ENCODE measurements around the gene ASIC4. TPM values are rescaled to one million over a fixed set of nuclear protein-coding genes. Genes with fewer than 3 reads are reported as not detected.

ASIC4 gene
- polyA plus RNA-seq, 3 donors from 2014 or later = not detected

DNA sequence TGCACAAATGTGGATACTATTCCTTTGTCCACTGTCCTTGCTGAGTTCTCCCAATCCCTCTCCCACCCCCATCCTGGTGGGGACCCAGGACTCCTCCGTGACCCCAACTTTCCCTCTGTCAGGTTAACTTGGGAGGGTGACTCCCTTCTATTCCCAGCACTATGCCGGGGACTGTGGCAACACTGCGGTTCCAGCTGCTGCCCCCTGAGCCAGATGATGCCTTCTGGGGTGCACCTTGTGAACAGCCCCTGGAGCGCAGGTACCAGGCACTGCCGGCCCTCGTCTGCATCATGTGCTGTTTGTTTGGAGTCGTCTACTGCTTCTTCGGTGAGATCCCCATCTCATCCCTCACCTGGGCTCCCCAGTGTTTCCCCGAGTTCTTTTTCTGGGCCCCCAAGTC is 30.3 kb downstream of the ASIC4 start:
- no peaks in the 10 kb centered on the region for H3K36me3 Mint-ChIP-seq
- no peaks in the 10 kb centered on the region for H3K9me3 Mint-ChIP-seq
- peak overlapping the region; percentile 72 to 87 (median 82) for H3K4me3 Mint-ChIP-seq
- peaks cover 26 to 30% of the 10 kb centered on the region in 2 donors for H3K4me1 Mint-ChIP-seq
- peaks cover 5 to 12% (median 7%) of the 10 kb centered on the region in 3 donors for H3K27me3 Mint-ChIP-seq (ENCODE audit: low read depth in 3 of 3)
- H3K27ac Mint-ChIP-seq = peak overlapping the region; percentile 49 to 86 (median 58)
- DNase-seq = no peak

DNA sequence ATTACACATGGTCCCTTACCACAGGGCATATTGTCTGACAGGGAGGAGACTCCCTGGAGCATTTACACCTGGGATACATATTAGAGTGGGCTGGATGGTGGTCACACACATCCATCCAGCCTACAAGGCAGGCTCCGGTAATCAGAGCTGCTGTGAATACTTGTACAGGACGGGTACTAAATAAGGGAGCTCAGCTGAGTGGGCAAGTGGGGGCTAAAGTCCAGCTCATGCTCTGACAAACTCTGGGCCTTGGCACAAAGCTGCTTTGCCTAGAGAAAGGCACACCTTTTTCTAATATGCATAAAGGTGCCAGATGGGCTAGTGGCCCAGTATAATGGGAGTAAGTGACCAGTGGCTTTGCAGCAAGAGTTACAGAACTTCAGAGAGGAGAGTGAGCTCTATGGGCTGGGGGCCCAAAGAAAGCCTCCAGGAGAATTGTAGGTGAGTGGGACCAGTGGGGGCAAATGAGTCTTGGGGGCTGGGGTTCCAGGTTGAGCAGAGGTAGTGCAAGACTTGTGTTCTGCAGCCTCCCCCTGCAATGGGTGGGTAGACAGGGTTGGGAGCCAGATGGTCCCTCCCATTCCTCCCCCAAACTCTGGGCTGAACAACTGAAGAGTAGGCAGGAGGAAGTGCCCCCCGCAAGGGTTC is 31.1 kb downstream of the ASIC4 start:
- Mint-ChIP-seq H3K4me1 (peaks cover 26 to 30% of the 10 kb centered on the region in 2 donors), H3K4me3 (peak overlapping the region in 1 of 5 donors; percentile 79), H3K9me3 (no peaks in the 10 kb centered on the region), H3K27ac (peak overlapping the region in 2 of 6 donors; percentile 7 to 46), H3K27me3 (ENCODE audit: low read depth in 3 of 3) (peaks cover 5 to 12% (median 7%) of the 10 kb centered on the region in 3 donors), H3K36me3 (no peaks in the 10 kb centered on the region)
- DNase-seq = no peak

DNA sequence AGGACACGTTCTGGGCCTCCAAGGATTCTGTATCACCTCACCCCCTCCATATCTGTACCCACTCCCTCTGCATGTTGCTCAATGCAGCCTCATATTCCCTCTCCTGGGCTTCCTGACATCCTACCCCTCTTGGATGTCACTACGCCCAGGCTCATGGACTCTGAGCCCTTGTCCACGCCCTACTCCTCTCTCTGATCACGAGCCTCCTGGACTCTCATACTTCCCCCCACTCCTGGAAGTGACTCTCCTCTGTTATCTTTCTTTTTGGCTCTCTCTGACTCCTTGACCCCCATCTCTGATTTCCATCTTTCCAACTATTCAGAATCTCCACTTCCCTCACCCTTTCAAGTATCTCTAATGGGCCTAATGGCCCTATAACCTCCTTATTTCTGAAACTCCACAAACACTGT is 31.7 kb downstream of the ASIC4 start:
- H3K27ac Mint-ChIP-seq = no peak overlapping the region

DNA sequence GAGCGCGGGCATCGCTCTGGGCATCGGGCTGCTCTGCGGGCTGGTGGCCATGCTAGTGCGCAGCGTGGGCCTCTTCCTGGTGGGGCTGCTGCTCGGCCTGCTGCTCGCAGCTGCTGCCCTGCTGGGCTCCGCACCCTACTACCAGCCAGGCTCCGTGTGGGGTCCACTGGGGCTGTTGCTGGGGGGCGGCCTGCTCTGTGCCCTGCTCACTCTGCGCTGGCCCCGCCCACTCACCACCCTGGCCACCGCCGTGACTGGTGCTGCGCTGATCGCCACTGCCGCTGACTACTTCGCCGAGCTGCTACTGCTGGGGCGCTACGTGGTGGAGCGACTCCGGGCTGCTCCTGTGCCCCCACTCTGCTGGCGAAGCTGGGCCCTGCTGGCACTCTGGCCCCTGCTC is 33.3 kb downstream of the ASIC4 start:
- Mint-ChIP-seq H3K4me3 (no peak overlapping the region), H3K4me1 (peaks cover 12 to 20% of the 10 kb centered on the region in 2 donors), H3K36me3 (no peaks in the 10 kb centered on the region), H3K27ac (no peak overlapping the region), H3K9me3 (peaks cover 0 to 1% (median 0%) of the 10 kb centered on the region in 6 donors), H3K27me3 (ENCODE audit: low read depth in 3 of 3) (peaks cover 6 to 12% (median 12%) of the 10 kb centered on the region in 3 donors)
- no peak for DNase-seq

More for the DNA sequence above, 31.7 kb downstream of the ASIC4 start:
- Mint-ChIP-seq H3K4me1 (peaks cover 25 to 32% of the 10 kb centered on the region in 2 donors), H3K4me3 (peak overlapping the region in 3 of 5 donors; percentile 0 to 19 (median 18)), H3K36me3 (no peaks in the 10 kb centered on the region), H3K27me3 (ENCODE audit: low read depth in 3 of 3) (peaks cover 7 to 12% (median 7%) of the 10 kb centered on the region in 3 donors), H3K9me3 (no peaks in the 10 kb centered on the region)
- DNase-seq = no peak

DNA sequence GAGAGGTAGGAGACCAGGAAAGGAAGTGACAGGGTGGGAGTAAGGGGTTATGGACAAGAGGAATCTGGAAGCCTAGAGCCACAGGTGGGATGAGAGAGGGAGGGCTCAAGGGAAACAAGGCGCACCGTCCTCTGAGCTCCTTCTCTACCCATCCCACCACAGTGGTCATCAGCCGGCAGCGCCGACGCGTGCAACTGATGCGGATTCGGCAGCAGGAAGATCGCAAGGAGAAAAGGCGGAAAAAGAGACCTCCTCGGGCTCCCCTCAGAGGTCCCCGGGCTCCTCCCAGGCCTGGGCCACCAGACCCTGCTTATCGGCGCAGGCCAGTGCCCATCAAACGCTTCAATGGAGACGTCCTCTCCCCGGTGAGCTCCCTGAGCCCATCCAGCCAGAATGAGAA is 34.7 kb downstream of the ASIC4 start:
- Mint-ChIP-seq H3K27ac (no peak overlapping the region), H3K4me3 (no peak overlapping the region), H3K27me3 (ENCODE audit: low read depth in 3 of 3) (peaks cover 6 to 18% (median 12%) of the 10 kb centered on the region in 3 donors), H3K36me3 (no peaks in the 10 kb centered on the region), H3K9me3 (peaks cover 0 to 1% (median 0%) of the 10 kb centered on the region in 6 donors), H3K4me1 (peaks cover 14 to 24% of the 10 kb centered on the region in 2 donors)
- DNase-seq = no peak

DNA sequence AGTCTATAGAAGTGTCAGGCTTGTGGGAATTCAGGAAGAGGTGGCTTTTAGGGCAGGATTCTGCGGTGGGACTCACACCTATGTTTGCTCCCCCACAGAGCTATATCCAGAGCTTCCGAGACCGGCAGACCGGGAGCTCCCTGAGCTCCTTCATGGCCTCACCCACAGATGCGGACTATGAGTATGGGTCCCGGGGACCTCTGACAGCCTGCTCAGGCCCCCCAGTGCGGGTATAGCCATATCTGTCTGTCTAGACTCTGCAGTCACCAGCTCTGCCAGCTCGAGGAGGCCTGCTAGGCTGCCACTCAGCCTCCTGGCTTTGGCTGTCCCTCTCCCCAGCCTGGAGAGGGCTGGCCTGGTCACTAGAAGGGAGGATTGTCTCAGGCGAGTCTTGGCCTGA is 35.3 kb downstream of the ASIC4 start:
- H3K9me3 Mint-ChIP-seq = peaks cover 0 to 1% (median 0%) of the 10 kb centered on the region in 6 donors
- H3K4me1 Mint-ChIP-seq = peaks cover 8 to 18% of the 10 kb centered on the region in 2 donors
- H3K4me3 Mint-ChIP-seq = no peak overlapping the region
- peaks cover 4 to 20% (median 11%) of the 10 kb centered on the region in 3 donors for H3K27me3 Mint-ChIP-seq (ENCODE audit: low read depth in 3 of 3)
- H3K27ac Mint-ChIP-seq = no peak overlapping the region
- H3K36me3 Mint-ChIP-seq = no peaks in the 10 kb centered on the region
- no peak for DNase-seq

DNA sequence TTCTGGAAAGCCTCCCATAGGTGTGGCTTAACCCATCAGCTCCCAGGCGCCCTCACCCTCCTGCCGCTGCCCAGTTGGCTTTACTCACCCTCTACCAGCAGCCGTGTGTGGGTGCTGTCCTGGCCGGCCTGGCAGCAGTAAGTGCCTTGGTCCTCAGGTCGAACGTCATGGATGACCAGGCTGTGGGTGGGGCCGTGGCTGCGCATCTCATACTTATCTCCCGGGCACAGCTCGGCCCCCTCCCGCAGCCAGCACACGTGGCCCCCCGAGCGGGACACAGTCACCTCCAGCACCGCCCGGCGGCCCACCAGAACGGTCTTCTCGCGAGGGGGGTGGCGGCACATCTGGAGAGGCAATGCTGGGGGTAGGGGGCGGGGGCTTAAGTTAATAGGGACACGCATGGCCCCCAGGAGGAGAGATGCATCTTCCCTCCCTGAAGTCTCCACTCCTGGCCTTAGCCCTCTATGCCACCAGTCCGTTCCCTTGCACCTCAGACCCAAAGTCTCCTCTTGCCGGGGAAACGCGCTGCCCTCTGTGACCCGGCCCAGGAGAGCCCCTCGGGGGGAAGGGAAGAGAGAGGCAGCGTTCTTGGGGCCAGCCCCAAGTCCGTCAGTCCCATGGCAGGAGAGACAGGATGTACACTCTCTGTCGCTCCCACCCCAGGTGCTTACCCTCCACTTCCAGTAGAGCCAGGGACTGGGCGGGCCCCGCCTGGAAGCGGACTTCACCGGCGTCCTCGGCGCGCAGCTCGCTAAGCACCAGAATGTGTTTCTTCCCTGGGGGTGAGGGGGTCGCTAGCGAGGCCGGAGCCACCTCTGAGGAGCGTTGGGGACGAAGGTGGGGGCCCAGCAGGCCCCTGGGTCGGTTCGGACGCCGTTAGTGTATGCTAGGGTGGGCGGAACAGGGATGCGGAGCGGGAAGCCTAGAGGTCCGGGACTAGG is 37.4 kb downstream of the ASIC4 start:
- Mint-ChIP-seq H3K27me3 (ENCODE audit: low read depth in 3 of 3) (peaks cover 3 to 23% (median 11%) of the 10 kb centered on the region in 3 donors), H3K36me3 (no peaks in the 10 kb centered on the region)
- DNase-seq = peak in 1 of 3 donors; percentile 19

DNA sequence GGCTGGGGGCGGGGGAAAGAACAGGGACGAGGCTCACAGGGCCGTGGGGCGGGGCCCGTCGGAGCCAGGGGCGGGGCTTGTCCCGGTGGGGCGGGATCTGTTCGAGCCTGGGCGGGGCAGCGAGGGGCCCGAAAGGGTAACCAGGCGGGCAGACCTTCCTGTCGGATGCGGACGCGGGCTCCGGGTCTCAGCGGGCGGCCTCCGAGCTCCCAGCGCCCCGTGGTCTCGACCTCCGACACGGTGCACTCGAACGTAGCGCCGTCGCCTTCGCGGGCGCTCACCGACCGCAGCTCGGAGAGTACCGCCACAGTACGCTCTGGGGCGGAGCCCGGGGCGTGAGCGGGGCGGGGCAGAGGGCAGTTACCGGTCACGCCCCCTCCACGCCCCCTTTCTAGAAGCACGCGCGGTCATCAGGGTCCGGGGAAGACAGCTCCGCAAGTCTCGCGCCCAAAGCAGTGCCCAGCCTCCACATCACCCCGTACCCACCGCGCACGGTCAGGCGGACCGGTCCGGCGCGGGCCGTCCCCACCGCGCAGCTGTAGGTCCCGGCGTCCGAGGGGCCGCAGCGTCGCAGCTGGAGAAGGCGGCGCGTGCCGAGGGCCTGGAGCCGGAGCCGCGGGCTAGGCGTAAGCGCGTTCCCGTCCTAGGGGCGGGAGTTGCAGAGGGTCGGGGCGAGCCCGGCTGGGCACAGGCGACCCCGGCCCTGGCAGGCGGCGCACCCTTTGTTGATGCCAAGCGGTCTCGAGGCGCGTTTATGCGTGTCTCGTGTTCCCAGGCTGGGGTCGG is 38.3 kb downstream of the ASIC4 start:
- peaks cover 4 to 13% of the 10 kb centered on the region in 2 donors for H3K4me1 Mint-ChIP-seq
- H3K9me3 Mint-ChIP-seq = peaks cover 0 to 1% (median 0%) of the 10 kb centered on the region in 6 donors
- DNase-seq = peak; percentile 84 to 86 (median 85)
- peaks cover 3 to 20% (median 11%) of the 10 kb centered on the region in 3 donors for H3K27me3 Mint-ChIP-seq (ENCODE audit: low read depth in 3 of 3)
- peak overlapping the region; percentile 59 to 77 (median 64) for H3K4me3 Mint-ChIP-seq
- no peak overlapping the region for H3K27ac Mint-ChIP-seq
- H3K36me3 Mint-ChIP-seq = no peaks in the 10 kb centered on the region

More for the DNA sequence above, 37.4 kb downstream of the ASIC4 start:
- Mint-ChIP-seq H3K4me1 (peaks cover 4 to 13% of the 10 kb centered on the region in 2 donors), H3K4me3 (peak overlapping the region; percentile 59 to 77 (median 64)), H3K27ac (peak overlapping the region in 1 of 6 donors; percentile 28), H3K9me3 (peaks cover 0 to 1% (median 0%) of the 10 kb centered on the region in 6 donors)

DNA sequence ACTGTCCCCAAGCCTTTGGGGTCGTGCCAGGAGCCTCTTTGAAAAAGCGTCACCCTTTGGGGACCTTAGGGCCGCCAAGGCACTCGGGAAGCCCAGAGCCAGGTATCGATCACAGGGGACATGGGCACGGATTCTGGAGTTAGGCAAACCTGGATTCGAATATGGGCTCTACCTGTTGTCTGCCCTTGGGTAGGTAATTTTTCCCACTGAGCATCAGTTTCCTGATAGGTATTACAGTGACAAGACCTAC is 38.8 kb downstream of the ASIC4 start:
- Mint-ChIP-seq H3K4me3 (peak overlapping the region; percentile 55 to 70 (median 63)), H3K4me1 (peaks cover 4 to 13% of the 10 kb centered on the region in 2 donors)

DNA sequence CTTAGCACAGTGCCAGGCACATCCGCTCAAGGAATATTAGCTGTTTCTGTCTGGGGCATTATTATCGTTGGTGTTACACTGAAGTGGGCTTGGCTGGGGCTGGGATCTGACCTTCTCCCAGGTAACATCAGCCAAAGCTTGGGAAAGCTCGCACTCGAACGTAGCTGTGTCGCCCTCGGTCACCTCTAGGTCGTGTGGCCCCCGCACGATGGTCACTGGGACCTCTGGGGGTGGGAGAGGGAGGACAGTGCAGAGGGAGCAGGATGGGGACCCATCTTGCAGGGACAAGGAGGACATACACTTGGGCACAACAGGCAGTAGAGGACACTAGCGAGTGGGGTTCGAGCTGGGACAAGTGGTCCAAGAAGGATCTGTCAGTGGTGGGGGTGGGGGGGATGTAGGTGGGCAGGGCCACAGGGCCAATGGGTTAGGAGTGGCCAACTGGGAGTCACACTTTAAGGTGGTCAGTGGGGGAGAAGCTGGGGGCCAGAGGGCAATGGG is 39.2 kb downstream of the ASIC4 start:
- peaks cover 0 to 1% (median 0%) of the 10 kb centered on the region in 6 donors for H3K9me3 Mint-ChIP-seq

More for the DNA sequence above, 38.8 kb downstream of the ASIC4 start:
- Mint-ChIP-seq H3K9me3 (peaks cover 0 to 1% (median 0%) of the 10 kb centered on the region in 6 donors), H3K27ac (no peak overlapping the region), H3K27me3 (ENCODE audit: low read depth in 3 of 3) (peaks cover 3 to 20% (median 8%) of the 10 kb centered on the region in 3 donors), H3K36me3 (no peaks in the 10 kb centered on the region)
- DNase-seq = no peak

DNA sequence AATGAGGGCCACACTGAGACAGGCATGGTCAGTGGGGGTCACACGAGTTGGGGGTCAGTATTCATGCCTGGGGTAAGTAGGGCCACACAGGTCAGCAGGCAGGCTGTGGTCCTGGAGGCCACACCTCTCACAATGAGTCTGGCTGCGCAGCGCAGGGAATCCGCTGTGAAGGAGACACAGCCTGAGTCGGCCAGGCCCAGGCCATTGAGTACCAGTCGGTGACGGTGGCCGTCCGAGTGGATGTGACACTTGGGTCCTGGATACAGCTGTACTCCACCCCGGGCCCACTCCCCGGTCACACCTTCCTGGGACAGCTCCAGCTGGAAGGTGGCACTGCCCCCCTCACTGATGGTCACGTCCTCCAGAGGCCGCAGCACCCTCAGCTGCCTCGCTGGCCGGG is 40.1 kb downstream of the ASIC4 start:
- peaks cover 4 to 13% of the 10 kb centered on the region in 2 donors for H3K4me1 Mint-ChIP-seq
- DNase-seq = no peak
- peaks cover 0 to 3% (median 0%) of the 10 kb centered on the region in 6 donors for H3K9me3 Mint-ChIP-seq
- H3K27ac Mint-ChIP-seq = no peak overlapping the region
- no peaks in the 10 kb centered on the region for H3K36me3 Mint-ChIP-seq
- H3K27me3 Mint-ChIP-seq (ENCODE audit: low read depth in 3 of 3) = peaks cover 3 to 22% (median 6%) of the 10 kb centered on the region in 3 donors
- peak overlapping the region in 1 of 5 donors; percentile 63 for H3K4me3 Mint-ChIP-seq

More for the DNA sequence above, 39.2 kb downstream of the ASIC4 start:
- no peak for DNase-seq
- H3K27ac Mint-ChIP-seq = no peak overlapping the region
- H3K4me3 Mint-ChIP-seq = peak overlapping the region; percentile 55 to 70 (median 63)
- peaks cover 3 to 20% (median 10%) of the 10 kb centered on the region in 3 donors for H3K27me3 Mint-ChIP-seq (ENCODE audit: low read depth in 3 of 3)
- H3K36me3 Mint-ChIP-seq = no peaks in the 10 kb centered on the region
- peaks cover 4 to 13% of the 10 kb centered on the region in 2 donors for H3K4me1 Mint-ChIP-seq

DNA sequence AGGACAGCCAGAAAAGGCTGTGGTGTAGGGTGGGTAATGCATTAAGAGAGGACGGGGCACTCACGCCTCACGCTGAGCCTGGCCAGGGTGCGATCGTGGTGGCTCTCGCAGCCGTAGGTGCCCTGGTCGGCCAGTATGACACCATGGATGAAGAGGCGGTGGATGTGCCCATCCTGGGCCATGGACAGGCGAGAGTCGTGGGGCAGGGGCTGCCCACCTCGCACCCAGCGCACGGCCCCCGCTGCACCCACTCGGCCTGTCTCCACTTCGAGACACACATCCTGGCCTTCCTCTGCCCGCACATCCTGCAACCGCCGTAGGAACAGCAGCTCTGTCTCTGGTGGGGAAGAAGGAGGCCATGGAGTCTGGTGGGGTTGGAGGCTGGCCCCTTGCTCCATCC is 41.7 kb downstream of the ASIC4 start:
- Mint-ChIP-seq H3K27ac (no peak overlapping the region), H3K36me3 (no peaks in the 10 kb centered on the region), H3K9me3 (peaks cover 0 to 4% (median 0%) of the 10 kb centered on the region in 6 donors), H3K4me3 (no peak overlapping the region), H3K27me3 (ENCODE audit: low read depth in 3 of 3) (peaks cover under 1 to 22% (median 4%) of the 10 kb centered on the region in 3 donors), H3K4me1 (peaks cover 4 to 11% of the 10 kb centered on the region in 2 donors)
- DNase-seq = no peak

DNA sequence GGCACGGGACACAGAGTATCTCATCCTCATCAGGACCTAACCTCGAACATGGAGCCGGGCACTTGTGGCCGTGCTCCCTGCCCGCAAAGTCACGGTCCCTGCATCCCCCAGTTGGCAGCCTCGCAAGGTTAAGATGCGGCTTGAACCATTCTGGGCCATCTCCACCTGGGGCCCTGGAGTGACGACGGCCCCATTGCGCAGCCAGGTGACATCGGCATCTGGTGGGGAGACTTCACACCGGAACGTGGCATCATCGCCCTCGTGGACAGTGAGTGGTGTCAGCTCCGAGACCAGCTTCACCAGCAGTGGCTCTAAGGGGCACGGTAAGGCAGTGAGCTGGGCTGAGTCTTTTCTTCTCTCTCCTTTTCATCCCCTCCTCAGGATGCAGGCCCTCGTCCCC is 42.1 kb downstream of the ASIC4 start:
- no peak for DNase-seq

More for the DNA sequence above, 42.1 kb downstream of the ASIC4 start:
- Mint-ChIP-seq H3K27ac (no peak overlapping the region), H3K4me3 (no peak overlapping the region), H3K4me1 (peaks cover 4 to 8% of the 10 kb centered on the region in 2 donors), H3K9me3 (peaks cover 0 to 4% (median 0%) of the 10 kb centered on the region in 6 donors), H3K27me3 (ENCODE audit: low read depth in 3 of 3) (peaks cover 0 to 21% (median 4%) of the 10 kb centered on the region in 3 donors), H3K36me3 (no peaks in the 10 kb centered on the region)
